ENCODE results near the gene STAG3. TPM values are rescaled to one million over a fixed set of nuclear protein-coding genes. Genes with fewer than 3 reads are reported as not detected.

The STAG3 gene
- total and polyA plus RNA-seq, 9 of the 15 experiments (the other 6 are each of a cell fraction or from before 2014, with no cell fraction given), result 0.54 to 2.5 (median 1.7) TPM

- TF ChIP-seq ATF6 (CRISPR knock-in tag; IDR thresholded peaks at IDR 0.05) (no peak), NKRF (IDR thresholded peaks at IDR 0.05; ENCODE audit: borderline replicate concordance) (no peak), ZNF431 (CRISPR knock-in tag; IDR thresholded peaks at IDR 0.05) (no peak), ZNF311 (CRISPR knock-in tag; IDR thresholded peaks at IDR 0.05) (no peak), CHD4 (IDR thresholded peaks at IDR 0.05; ENCODE audit: insufficient read depth, insufficient replicate concordance, low read depth, low read length, poor library complexity, severe bottlenecking) (peak; percentile 40), JUND (IDR thresholded peaks at IDR 0.05; ENCODE audit: borderline replicate concordance, low read depth, low read length) (peak; percentile 63), JUND (tag; IDR thresholded peaks at IDR 0.05; ENCODE audit: borderline replicate concordance, low read depth, low read length) (peak; percentile 55; the same call in 2 of the 3 replicates), ARID1B (IDR thresholded peaks at IDR 0.05) (peak; percentile 25; the same call in 1 of the 2 replicates), VEZF1 (CRISPR knock-in tag; IDR thresholded peaks at IDR 0.05) (no peak), E4F1 (CRISPR knock-in tag; IDR thresholded peaks at IDR 0.05; ENCODE audit: borderline replicate concordance) (no peak), MAFG (tag; conservative IDR thresholded peaks at IDR 0.05) (peak; percentile 58), HDAC2 (IDR thresholded peaks at IDR 0.05) (peak; percentile 71; the same call in 1 of the 2 replicates)
These were observed 69.5 kb downstream of the STAG3 start (continued) for GRCh38 chr7:100247152-100247757.

Data from K562 (cell line).